Measurements from ENCODE around the gene TESMIN. TPM values are rescaled to one million over a fixed set of nuclear protein-coding genes. Genes with fewer than 3 reads are reported as not detected.

Gene TESMIN
- total RNA-seq, 1 donor from 2014 or later = not detected

GRCh38 chr11:68711114-68711513 is 40.2 kb downstream of the TESMIN start:
- Histone ChIP-seq H3K36me3 (no peaks in the 10 kb centered on the region), H3K9me3 (no peaks in the 10 kb centered on the region), H3K27me3 (no peaks in the 10 kb centered on the region), H3K4me1 (no peaks in the 10 kb centered on the region), H3K4me3 (no peak overlapping the region), H3K27ac (no peak overlapping the region)
- intact Hi-C loops (cut with DNase I) = no loop called here
- no peak for TF ChIP-seq CTCF (IDR thresholded peaks at IDR 0.05)
- DNase-seq (ENCODE audit: low spot score in 2 of 2) = no peak

- intact Hi-C loops (cut with DNase I) = no loop called here
- Histone ChIP-seq H3K4me3 (no peak overlapping the region), H3K27me3 (no peaks in the 10 kb centered on the region), H3K4me1 (no peaks in the 10 kb centered on the region), H3K36me3 (no peaks in the 10 kb centered on the region), H3K9me3 (no peaks in the 10 kb centered on the region), H3K27ac (no peak overlapping the region)
- no peak for TF ChIP-seq CTCF (IDR thresholded peaks at IDR 0.05)
- DNase-seq (ENCODE audit: low spot score in 2 of 2) = no peak
These were observed 40.9 kb downstream of the TESMIN start for GRCh38 chr11:68710409-68710808.

GRCh38 chr11:68709062-68709461 is 42.3 kb downstream of the TESMIN start:
- Histone ChIP-seq H3K27me3 (no peaks in the 10 kb centered on the region), H3K27ac (no peak overlapping the region), H3K4me3 (no peak overlapping the region), H3K4me1 (no peaks in the 10 kb centered on the region), H3K36me3 (no peaks in the 10 kb centered on the region), H3K9me3 (no peaks in the 10 kb centered on the region)
- DNase-seq (ENCODE audit: low spot score in 2 of 2) = no peak
- TF ChIP-seq CTCF (IDR thresholded peaks at IDR 0.05) = no peak
- intact Hi-C loops (cut with DNase I) = no loop called here

GRCh38 chr11:68707527-68707926 is 43.8 kb downstream of the TESMIN start:
- no peaks in the 10 kb centered on the region for H3K4me1 ChIP-seq
- no peaks in the 10 kb centered on the region for H3K9me3 ChIP-seq
- no peaks in the 10 kb centered on the region for H3K36me3 ChIP-seq
- intact Hi-C loops (cut with DNase I) = no loop called here
- H3K4me3 ChIP-seq = no peak overlapping the region
- no peak for DNase-seq (ENCODE audit: low spot score in 2 of 2)
- H3K27ac ChIP-seq = no peak overlapping the region
- H3K27me3 ChIP-seq = no peaks in the 10 kb centered on the region
- TF ChIP-seq CTCF (IDR thresholded peaks at IDR 0.05) = no peak

GRCh38 chr11:68704887-68705286 is 46.4 kb downstream of the TESMIN start:
- Histone ChIP-seq H3K27me3 (no peaks in the 10 kb centered on the region), H3K4me3 (no peak overlapping the region), H3K27ac (no peak overlapping the region), H3K4me1 (no peaks in the 10 kb centered on the region), H3K9me3 (no peaks in the 10 kb centered on the region), H3K36me3 (no peaks in the 10 kb centered on the region)
- no peak for DNase-seq (ENCODE audit: low spot score in 2 of 2)
- intact Hi-C loops (cut with DNase I) = no loop called here
- TF ChIP-seq CTCF (IDR thresholded peaks at IDR 0.05) = no peak

DNA sequence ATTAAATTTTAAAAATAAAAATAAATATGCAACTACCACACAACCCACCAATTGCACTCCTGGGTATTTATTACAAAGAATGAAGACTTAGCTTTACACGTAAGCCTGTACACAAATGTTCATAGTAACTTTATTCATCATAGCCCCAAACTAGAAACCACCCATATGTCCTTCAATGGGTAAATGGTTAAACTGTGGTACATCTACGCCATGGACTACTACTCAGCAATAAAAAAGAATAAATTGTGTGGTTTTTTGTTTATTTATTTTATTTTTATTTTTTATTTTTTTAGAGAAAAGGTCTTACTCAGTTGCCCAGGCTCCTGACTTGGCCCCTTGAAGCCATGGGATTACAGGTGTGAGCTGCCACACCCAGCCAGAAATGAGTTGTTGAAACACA is 52.3 kb downstream of the TESMIN start:
- Histone ChIP-seq H3K4me3 (no peak overlapping the region), H3K9me3 (peaks cover 0 to 7% of the 10 kb centered on the region in 2 donors), H3K4me1 (no peaks in the 10 kb centered on the region), H3K27me3 (no peaks in the 10 kb centered on the region), H3K27ac (no peak overlapping the region), H3K36me3 (no peaks in the 10 kb centered on the region)
- no peak for DNase-seq (ENCODE audit: low spot score in 2 of 2)
- intact Hi-C loops (cut with DNase I) = no loop called here
- TF ChIP-seq CTCF (IDR thresholded peaks at IDR 0.05) = no peak

All from ascending aorta (tissue), 2 donors.